ENCODE data around the gene DACH1. TPM values are rescaled to one million over a fixed set of nuclear protein-coding genes. Genes with fewer than 3 reads are reported as not detected.

The DACH1 gene
- total RNA-seq, 1 experiment from 2014 or later: 0.31 TPM

GRCh38 chr13:71913717-71914116, 46.7 kb upstream of the DACH1 start:
- H3K27me3 Mint-ChIP-seq (ENCODE audit: low read depth): no peaks in the 10 kb centered on the region
- no peak for TF ChIP-seq KAT7 (CRISPR knock-in tag; IDR thresholded peaks at IDR 0.05; ENCODE audit: borderline replicate concordance)
- no peak for TF ChIP-seq NFYB (CRISPR knock-in tag; conservative IDR thresholded peaks at IDR 0.05; ENCODE audit: low read depth)
- TF ChIP-seq ERG (CRISPR knock-in tag; IDR thresholded peaks at IDR 0.05): no peak
- TF ChIP-seq ZNF671 (CRISPR knock-in tag; IDR thresholded peaks at IDR 0.05): no peak
- TF ChIP-seq ZNF138 (CRISPR knock-in tag; conservative IDR thresholded peaks at IDR 0.05): no peak
- TF ChIP-seq NR1H2 (CRISPR knock-in tag; IDR thresholded peaks at IDR 0.05): no peak
- TF ChIP-seq AFF4 (CRISPR knock-in tag; IDR thresholded peaks at IDR 0.05; ENCODE audit: borderline replicate concordance): no peak
- no peak for TF ChIP-seq IRF2 (CRISPR knock-in tag; IDR thresholded peaks at IDR 0.05; ENCODE audit: borderline replicate concordance, low read depth)
- TF ChIP-seq EMX1 (CRISPR knock-in tag; IDR thresholded peaks at IDR 0.05): no peak
- no peak for TF ChIP-seq GABPB1 (CRISPR knock-in tag; IDR thresholded peaks at IDR 0.05)
- no peak for TF ChIP-seq ZNF396 (CRISPR knock-in tag; IDR thresholded peaks at IDR 0.05; ENCODE audit: borderline replicate concordance)
- no peak for TF ChIP-seq PREB (CRISPR knock-in tag; IDR thresholded peaks at IDR 0.05; ENCODE audit: borderline replicate concordance)
- TF ChIP-seq ZNF317 (CRISPR knock-in tag; IDR thresholded peaks at IDR 0.05; ENCODE audit: borderline replicate concordance, low read depth): no peak
- no peak for TF ChIP-seq ZNF121 (CRISPR knock-in tag; IDR thresholded peaks at IDR 0.05)
- no peak for TF ChIP-seq ESRRA (CRISPR knock-in tag; IDR thresholded peaks at IDR 0.05; ENCODE audit: borderline replicate concordance)
- no peak for TF ChIP-seq AR (CRISPR knock-in tag; IDR thresholded peaks at IDR 0.05)
- no peak for TF ChIP-seq ZNF219 (CRISPR knock-in tag; IDR thresholded peaks at IDR 0.05; ENCODE audit: borderline replicate concordance)
- no peak for TF ChIP-seq FOXJ3 (CRISPR knock-in tag; IDR thresholded peaks at IDR 0.05; ENCODE audit: borderline replicate concordance)
- TF ChIP-seq MAX (CRISPR knock-in tag; IDR thresholded peaks at IDR 0.05): no peak
- no peaks in the 10 kb centered on the region; the same call in 1 of the 2 replicates for H3K4me1 Mint-ChIP-seq
- H3K36me3 Mint-ChIP-seq: no peaks in the 10 kb centered on the region
- ChIA-PET CTCF (no interaction called here), POLR2A (no interaction called here)
- H3K4me3 Mint-ChIP-seq: no peak overlapping the region
- no peak overlapping the region for H3K27ac Mint-ChIP-seq
- DNase-seq (ENCODE audit: low spot score): no peak
- H3K9me3 Mint-ChIP-seq: no peaks in the 10 kb centered on the region
- no peak; the same call in 1 of the 2 replicates for ATAC-seq
